ENCODE measurements around the gene DUSP11.
"Not testable (repeated sequence)": the region's sequence is repeated elsewhere in the genome, so short reads cannot be mapped to it uniquely, and the experiment has no call there.

DUSP11 gene

GRCh38 chr2:73770725-73771124 is 9.2 kb downstream of the DUSP11 start:
- no peak for DNase-seq

DNA sequence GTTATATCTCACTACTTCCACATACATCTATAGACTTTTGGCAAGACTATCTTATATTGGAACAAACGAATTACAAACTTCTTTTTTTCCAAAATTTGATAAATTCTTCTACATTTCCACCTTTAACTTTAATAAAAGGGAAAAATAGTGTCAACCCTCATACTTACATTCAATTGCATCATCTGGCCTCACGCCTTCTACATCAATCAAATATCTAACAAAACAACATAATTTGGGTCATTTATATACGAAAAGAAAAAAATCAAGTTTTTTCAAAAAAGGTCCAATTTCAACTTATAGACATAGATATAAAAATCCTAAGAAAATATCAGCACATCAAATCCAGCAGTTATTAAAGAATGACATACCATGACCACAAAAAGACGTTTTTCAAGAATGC is 12.9 kb downstream of the DUSP11 start:
- no peak for DNase-seq

DNA sequence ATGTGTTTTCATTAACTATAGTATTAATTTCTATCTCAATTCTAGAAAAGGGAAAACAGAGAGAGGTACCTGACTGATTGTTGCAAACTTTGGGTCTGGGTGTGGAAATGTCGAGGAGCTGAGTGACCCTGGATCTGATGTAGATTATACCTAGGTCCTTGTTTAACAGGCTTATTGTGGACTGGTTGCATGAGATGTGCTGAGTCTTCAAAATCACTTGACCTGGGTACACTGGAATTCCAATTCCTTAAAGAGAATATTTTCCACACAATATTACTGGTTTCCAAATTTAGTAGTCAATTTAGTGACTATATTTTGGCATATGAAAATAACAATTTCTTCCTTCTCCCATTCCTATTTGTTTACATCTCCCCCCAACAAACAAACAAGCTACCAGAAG is 13.6 kb downstream of the DUSP11 start:
- no peak for DNase-seq

DNA sequence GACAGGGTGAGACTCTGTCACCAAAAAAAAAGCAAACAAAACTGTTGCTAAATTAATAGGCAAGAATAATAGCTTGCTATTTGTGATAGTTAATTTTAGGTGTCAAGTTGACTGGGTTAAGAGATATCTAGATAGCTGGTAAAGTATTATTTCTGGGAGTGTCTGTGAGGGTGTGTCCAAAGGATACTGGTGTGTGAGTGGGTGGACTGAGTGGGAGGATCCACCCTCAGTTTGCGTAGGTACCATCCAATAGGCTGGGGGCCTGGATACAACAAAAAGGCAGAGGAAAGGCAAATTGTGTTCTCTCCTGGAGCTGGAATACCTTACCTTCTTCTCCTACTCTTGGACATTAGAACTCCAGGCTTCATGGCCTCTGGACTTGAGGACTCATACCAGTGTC is 15.0 kb downstream of the DUSP11 start:
- DNase-seq: no peak

GRCh38 chr2:73762571-73762970 is 17.3 kb downstream of the DUSP11 start:
- no peak for DNase-seq

DNA sequence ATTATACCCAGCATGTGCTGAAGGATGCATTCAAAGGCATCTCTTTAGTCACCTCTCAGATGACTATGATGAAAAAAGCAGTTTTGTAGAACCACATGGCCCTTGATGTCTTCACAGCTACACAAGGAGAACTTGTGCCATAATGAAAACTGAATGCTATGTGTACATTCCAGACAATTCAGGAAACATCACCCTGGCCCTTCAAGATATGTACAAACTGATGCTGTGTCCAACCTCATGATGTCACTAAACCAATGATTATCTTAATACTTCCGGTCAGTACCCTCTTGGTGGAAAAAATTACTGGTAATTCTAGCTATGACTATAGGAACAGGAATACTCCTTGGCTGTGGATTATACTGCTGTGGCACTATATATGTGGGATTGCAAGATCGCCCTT is 20.0 kb downstream of the DUSP11 start:
- no peak for DNase-seq

DNA sequence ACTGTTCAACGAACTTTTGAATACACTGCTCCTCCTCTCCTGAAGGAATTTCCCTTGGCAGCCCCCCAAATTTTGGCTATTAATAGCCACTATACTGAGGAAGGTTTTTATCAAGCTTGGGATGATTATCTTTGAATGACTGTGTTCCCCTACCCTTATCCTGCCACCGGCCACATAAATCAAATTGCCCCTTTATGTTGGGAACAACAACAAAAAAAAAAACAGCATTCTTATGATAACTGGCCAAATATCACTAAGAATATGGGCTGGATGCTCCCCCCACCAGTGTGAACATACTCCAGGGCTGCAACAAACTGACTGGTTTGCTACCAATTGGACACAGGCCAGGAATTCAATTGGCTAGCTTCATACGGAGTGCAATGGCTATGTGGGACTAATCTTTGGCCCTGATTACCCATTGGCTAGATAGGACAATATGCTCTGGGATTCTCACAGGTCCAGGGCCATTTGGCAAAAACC is 20.6 kb downstream of the DUSP11 start:
- DNase-seq: no peak

- DNase-seq: not testable (repeated sequence)
These were observed 25.6 kb downstream of the DUSP11 start for GRCh38 chr2:73754332-73754731.

DNA sequence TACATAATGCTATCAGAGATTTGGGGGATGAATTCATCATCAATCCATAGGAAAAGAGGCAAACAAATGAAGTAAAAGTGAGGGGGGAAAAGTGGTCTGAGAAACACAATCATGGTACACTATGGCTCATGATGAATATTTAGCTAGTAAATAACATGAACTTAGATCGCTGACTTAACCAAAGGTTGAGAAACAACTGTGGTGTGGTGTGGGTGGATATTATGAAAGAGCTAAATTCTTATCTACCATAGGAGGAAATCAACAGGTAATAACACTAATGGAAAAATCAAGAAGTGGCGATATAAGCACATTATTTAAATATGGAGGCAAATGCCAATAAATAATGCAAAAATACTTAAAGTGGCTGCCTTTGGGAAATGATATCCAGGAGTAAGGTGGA is 30.6 kb downstream of the DUSP11 start:
- no peak for DNase-seq

GRCh38 chr2:73746877-73747208 is 33.1 kb downstream of the DUSP11 start:
- no peak for DNase-seq

DNA sequence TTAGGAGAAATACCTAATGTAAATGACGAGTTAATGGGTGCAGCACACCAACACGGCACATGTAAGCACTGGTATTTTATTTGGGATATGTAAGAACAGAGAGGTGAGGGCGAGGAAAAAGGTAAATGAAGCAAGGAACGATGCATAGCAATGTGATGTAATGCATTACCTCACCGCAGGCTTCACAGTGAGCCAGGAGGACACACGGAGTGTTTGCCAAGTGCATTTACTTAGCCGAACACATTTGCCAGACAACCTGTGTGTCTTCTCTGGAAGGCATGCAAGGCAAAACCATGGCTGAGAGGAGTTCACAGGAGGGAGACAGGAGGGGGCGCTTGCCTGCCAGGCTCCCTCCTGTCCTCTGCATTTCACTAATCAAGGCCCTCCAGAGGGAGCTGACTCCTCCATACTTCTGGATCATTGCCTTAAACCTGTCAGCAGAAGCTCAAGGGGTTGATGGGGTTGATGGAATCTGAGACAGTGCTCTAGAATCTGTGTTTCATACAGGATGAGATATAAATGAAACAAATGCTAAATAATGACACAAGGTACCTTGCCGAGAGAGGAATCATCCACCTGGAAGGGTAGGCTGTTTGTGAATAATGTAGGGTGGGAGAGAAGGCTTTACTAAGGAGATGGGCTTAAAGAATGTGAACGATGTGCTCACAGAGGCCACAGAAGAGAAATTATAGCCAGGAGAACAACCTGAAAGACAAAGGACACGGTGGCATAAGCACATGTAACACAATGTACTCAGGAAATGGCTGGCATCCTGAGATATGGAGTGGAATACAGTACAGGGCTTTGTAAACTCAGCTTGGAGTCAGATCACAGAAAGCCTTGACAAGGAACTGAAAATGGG is 33.7 kb downstream of the DUSP11 start:
- DNase-seq: no peak

DNA sequence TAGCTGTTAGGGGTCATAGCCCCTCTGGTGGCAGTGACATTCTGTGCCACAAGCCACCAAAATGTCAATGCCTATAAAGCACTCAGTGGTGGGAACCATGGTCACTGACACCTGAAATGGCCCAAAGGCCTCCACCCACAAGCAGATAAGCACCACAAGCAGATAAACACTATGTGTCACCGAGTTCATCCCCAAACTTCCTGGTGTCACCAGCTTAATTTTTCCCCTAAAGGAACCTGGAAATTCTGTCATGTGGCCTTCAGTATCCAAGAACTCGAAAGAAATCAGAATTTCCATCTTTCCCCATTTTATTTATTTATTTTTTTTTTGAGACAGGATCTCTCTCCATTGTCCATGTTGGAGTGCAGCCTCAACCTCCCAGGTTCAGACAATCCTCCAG is 39.1 kb downstream of the DUSP11 start:
- DNase-seq: no peak

DNA sequence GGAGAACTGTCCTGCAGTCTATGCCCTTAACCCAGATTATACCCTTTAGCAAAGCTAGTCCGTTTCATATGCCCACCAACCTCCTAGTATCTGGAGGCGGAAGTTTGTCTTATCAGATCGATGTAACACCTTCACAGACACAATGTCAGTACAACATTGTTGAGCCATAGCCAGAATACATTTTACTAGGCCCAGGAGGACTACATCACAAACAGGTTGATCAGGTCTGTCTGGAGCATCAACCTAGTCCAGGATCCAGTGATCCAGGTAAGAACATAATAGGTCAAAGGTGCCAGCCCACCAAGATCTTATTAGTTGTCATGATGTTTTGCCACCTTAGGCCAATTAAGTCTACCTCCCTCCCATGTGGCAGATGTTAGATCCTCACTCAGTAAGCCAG is 40.8 kb downstream of the DUSP11 start:
- DNase-seq: no peak

DNA sequence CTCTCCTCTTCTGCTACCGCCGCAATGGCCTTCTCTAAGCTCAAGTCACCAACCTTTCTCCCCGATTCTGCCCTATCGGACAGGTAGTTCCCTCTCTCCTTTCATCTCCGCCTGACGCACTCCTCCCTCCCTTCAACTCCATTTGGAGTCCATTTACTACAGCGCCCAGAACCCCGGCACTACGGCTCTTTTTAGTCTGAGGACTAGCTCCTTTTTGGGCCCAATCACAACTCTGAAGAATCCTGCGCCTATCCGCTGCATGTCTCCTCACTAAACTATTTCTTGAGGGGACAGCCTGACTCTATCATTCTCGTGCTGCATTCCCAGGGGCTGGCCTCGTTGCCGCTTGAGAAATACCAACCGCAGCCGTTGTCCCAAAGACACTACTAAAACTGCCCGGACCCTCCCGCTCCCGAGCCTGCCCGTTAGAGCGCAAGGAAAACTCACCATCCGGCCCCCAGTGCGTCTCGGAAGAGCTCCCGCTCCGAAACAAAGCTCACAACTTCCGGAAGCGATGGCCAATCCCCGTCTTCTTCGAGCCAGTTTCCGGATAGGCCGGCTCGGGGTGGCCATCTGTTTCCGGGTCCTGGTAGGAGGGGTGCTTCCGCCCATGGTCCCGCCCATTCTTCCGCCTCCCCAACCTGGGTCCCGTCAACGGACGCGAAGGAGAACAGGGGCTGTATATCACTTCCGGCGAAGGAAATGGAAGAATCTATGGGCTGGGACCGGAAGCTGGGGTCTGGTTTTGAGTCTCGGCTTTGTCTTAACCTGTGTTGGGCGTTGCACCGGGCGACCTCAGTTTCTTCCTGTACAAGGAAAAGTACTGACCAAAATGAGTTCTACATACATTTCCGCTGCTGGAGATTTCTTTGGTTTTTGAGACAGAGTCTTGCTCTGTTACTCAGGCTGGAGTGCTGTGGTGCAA is 42.8 kb downstream of the DUSP11 start, which contains the start of gene TPRKB:
Gene TPRKB, minus strand, starts transcription at position 491 of the 925 bp plus-strand sequence. CDS start 2,776 bp downstream, outside the sequence.
- peak; percentile 96 for DNase-seq

DNA sequence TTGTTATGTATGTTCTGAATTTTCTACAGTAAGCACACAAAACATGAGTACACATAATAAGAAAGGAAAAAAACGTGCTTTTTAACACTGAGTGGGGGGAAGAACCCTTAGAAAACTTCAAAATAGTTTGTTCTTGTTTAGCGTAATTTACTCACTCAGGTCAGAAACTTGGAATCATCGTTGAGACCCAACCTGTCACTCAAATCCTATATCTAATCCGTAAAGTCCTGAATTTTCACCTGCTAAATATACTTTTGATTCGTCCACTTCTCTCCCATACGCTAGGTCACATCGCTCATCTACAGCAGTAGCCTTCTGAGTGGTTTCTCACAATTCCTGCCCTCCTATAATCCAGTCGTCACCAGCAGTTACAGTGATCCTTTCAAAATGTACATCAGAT is 43.5 kb downstream of the DUSP11 start:
- DNase-seq: no peak

GRCh38 chr2:73730810-73731209 is 49.1 kb downstream of the DUSP11 start:
- DNase-seq: no peak

GRCh38 chr2:73728711-73729110 is 51.2 kb downstream of the DUSP11 start:
- DNase-seq: no peak

DNA sequence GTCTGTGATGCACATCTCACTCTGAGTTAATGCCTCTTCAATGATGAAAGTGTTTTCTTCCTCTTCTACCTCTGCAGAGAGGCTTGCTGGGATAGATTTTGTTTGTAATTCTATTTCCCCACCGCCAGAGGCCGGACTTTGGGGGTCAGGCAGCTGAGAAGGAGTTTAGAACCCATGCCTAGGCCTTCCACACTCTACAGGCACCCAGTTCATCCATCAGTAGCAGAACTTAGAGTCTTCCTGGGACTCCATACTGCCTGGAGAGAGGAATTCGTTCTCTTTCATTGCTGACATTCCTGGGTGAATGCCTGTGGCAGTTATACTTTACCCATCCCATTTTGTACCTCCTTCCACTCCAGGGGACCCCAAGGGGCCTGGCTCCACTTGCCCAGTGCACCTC is 51.9 kb downstream of the DUSP11 start:
- no peak for DNase-seq

GRCh38 chr2:73726657-73727056 is 53.2 kb downstream of the DUSP11 start:
- not testable (repeated sequence) for DNase-seq

GRCh38 chr2:73718851-73719621 is 60.9 kb downstream of the DUSP11 start:
- no peak for DNase-seq

DNA sequence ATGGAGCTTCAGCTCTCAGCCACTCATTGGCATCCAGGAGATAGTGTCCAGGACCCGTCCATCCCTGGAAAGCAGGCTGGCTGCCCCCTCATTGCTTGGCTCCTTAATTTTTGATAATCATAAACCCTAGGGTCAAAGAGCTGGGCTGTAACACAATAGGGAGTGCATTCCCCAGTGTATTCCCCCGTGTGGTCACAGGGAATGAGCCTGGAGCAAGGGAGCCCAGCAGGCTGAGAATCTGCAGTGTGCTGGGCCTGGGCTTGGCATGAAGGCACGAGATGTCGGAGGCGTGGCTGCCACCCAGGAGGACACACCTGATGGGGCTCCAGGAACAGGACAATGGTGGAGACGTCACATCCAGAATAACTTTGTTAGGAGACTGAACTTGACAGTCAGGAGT is 61.5 kb downstream of the DUSP11 start:
- no peak for DNase-seq

- DNase-seq: not testable (repeated sequence)
These were observed 62.2 kb downstream of the DUSP11 start for GRCh38 chr2:73717695-73718094.

DNA sequence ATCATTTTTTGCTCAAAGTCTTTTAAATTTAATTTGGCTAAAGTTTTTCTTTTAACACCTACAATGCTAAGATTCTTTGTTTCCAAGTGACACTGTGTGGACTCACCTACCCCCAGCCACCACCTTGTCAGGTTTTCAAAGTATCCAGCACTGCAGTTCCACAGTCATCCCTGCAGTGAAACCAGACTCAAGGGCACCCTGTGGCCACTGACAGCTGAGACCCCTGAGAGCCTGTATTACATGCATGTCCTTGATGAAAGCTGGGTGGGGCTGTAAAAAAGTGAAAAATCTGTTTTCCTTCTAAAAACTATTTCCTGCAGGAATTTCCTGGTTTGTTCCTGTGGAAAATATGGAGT is 62.7 kb downstream of the DUSP11 start:
- DNase-seq: no peak
